ENCODE results near the gene UBE4B. TPM values are rescaled to one million over a fixed set of nuclear protein-coding genes. Genes with fewer than 3 reads are reported as not detected.

Gene UBE4B
- total RNA-seq (32.2 and 41.1 TPM in 2 replicates), polyA plus RNA-seq (18.7 and 23.5 TPM in 2 replicates)

DNA sequence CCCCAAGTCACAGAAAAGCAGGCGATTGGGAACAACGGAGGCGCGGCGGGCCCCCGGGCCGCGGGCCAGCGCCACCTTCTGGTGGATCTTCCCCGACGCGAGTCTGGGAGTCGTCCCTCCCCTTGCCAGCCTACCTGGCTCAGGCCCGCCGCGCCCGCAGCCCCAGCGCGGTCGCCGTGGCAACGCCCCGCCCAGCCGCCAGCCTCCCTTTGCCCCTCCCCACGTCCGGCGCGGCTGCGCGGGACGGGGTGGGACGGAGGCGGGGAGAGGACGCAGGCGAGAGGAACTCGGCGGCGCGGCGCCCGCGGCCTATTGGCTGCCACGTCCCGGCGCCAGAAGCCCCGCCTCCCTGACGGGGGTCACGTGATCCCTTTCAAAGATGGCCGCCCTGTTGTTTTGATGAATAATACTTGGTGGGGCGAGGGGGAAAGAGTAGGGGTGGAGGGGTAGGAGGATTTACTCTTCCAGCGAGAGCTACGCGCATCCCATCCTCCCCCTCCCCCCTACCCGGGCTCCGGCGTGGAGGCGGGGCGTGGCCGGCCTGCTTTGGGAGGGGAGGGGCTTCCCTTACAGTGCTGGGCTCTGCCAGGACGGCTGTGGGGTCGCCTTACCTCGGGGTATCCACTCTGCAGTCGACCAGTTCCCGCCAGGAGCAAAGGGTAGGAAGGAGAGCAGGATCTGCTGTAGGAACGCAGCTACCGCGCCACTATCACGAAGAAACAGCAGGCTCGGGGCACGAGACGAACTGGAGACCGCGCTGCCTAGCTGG lies at the start of gene UBE4B:
UBE4B (plus strand) TSS at position 369 of the 769 bp plus-strand sequence. CDS start 713 bp downstream, outside the sequence.
- Histone ChIP-seq H3K9me3 (ENCODE audit: low read depth) (no peaks in the 10 kb centered on the region), H3K27ac (peak within 1 kb of the TSS; percentile 87), H4K20me1 (ENCODE audit: insufficient read depth, poor library complexity, severe bottlenecking) (no peaks in the 10 kb centered on the region), H3K36me3 (replicated peaks; ENCODE audit: insufficient read depth, low read depth) (no peaks in the 10 kb centered on the region), H3K4me3 (peak within 1 kb of the TSS; percentile 92), H3K4me1 (ENCODE audit: insufficient read depth) (peaks cover 4% of the 10 kb centered on the region), H3K9me2 (replicated peaks; ENCODE audit: insufficient read depth) (no peaks in the 10 kb centered on the region), H2AFZ (peak within 1 kb of the TSS; percentile 85), H3K79me2 (peaks cover 41% of the 10 kb centered on the region), H3K27me3 (no peaks in the 10 kb centered on the region), H3K4me2 (peak within 1 kb of the TSS; percentile 89)
- peak; percentile 100 for DNase-seq (ENCODE audit: low spot score)
- TF ChIP-seq EZH2 (IDR thresholded peaks at IDR 0.05; ENCODE audit: borderline replicate concordance) (no peak), EZH2phosphoT487 (IDR thresholded peaks at IDR 0.05; ENCODE audit: low read depth, severe bottlenecking, unreplicated experiment) (no peak), CTCF (IDR thresholded peaks at IDR 0.05; ENCODE audit: poor library complexity) (peak; percentile 91)
- WGBS (ENCODE audit: low lambda C conversion rate, missing lambda C conversion rate): under 1% methylated on average over 36 of the region's 73 CpGs

GRCh38 chr1:9984253-9984652 lies 48.5 kb upstream of the UBE4B start:
- no peaks in the 10 kb centered on the region for H3K9me3 ChIP-seq (ENCODE audit: low read depth)
- no peak for TF ChIP-seq EZH2phosphoT487 (IDR thresholded peaks at IDR 0.05; ENCODE audit: low read depth, severe bottlenecking, unreplicated experiment)
- H4K20me1 ChIP-seq (ENCODE audit: insufficient read depth, poor library complexity, severe bottlenecking): no peaks in the 10 kb centered on the region
- H3K36me3 ChIP-seq (replicated peaks; ENCODE audit: insufficient read depth, low read depth): no peaks in the 10 kb centered on the region
- H3K4me1 ChIP-seq (ENCODE audit: insufficient read depth): no peaks in the 10 kb centered on the region
- no peaks in the 10 kb centered on the region for H3K27me3 ChIP-seq
- H3K4me2 ChIP-seq: no peak overlapping the region
- H3K79me2 ChIP-seq: no peaks in the 10 kb centered on the region
- no peak overlapping the region for H3K27ac ChIP-seq
- no peak overlapping the region for H3K4me3 ChIP-seq
- WGBS (ENCODE audit: low lambda C conversion rate, missing lambda C conversion rate): 91% methylated on average over 5 of the region's 5 CpGs
- no peak overlapping the region for H2AFZ ChIP-seq
- no peak for DNase-seq (ENCODE audit: low spot score)
- H3K9me2 ChIP-seq (replicated peaks; ENCODE audit: insufficient read depth): no peaks in the 10 kb centered on the region

DNA sequence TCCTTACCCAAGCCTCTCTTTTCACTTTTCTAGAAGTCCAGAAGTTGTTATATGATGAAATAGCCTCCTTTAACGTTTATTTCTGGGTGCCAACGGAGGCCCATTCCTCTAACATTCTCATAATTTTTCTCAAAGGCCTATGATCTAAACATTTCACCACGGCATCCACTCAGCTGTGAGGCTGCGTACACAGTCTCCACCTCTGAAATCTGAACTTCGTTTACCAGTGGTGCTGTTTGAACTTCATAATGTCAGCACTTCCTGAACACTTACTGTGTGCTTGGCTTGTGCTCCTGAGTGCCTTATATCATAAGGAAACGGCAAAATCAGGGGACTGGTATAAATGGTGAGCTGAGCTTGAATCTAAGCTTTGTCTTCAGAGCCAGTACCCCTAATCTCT lies 47.8 kb upstream of the UBE4B start:
- H3K4me1 ChIP-seq (ENCODE audit: insufficient read depth): no peaks in the 10 kb centered on the region
- no peaks in the 10 kb centered on the region for H4K20me1 ChIP-seq (ENCODE audit: insufficient read depth, poor library complexity, severe bottlenecking)
- no peak overlapping the region for H3K27ac ChIP-seq
- no peak overlapping the region for H3K4me2 ChIP-seq
- no peak overlapping the region for H2AFZ ChIP-seq
- no peaks in the 10 kb centered on the region for H3K36me3 ChIP-seq (replicated peaks; ENCODE audit: insufficient read depth, low read depth)
- no peak for TF ChIP-seq EZH2 (IDR thresholded peaks at IDR 0.05; ENCODE audit: borderline replicate concordance)
- no peak for TF ChIP-seq EZH2phosphoT487 (IDR thresholded peaks at IDR 0.05; ENCODE audit: low read depth, severe bottlenecking, unreplicated experiment)
- TF ChIP-seq CTCF (IDR thresholded peaks at IDR 0.05; ENCODE audit: poor library complexity): no peak
- H3K27me3 ChIP-seq: no peaks in the 10 kb centered on the region
- DNase-seq (ENCODE audit: low spot score): no peak
- no peaks in the 10 kb centered on the region for H3K79me2 ChIP-seq
- 56% methylated on average over 6 of the region's 6 CpGs for WGBS (ENCODE audit: low lambda C conversion rate, missing lambda C conversion rate)
- H3K9me2 ChIP-seq (replicated peaks; ENCODE audit: insufficient read depth): no peaks in the 10 kb centered on the region
- no peaks in the 10 kb centered on the region for H3K9me3 ChIP-seq (ENCODE audit: low read depth)
- no peak overlapping the region for H3K4me3 ChIP-seq

- H3K4me1 ChIP-seq (ENCODE audit: insufficient read depth): no peaks in the 10 kb centered on the region
- H3K9me3 ChIP-seq (ENCODE audit: low read depth): no peaks in the 10 kb centered on the region
- no peak for DNase-seq (ENCODE audit: low spot score)
- no peaks in the 10 kb centered on the region for H4K20me1 ChIP-seq (ENCODE audit: insufficient read depth, poor library complexity, severe bottlenecking)
- WGBS (ENCODE audit: low lambda C conversion rate, missing lambda C conversion rate): 86% methylated on average over 5 of the region's 5 CpGs
- no peak overlapping the region for H2AFZ ChIP-seq
- H3K9me2 ChIP-seq (replicated peaks; ENCODE audit: insufficient read depth): no peaks in the 10 kb centered on the region
- H3K27me3 ChIP-seq: no peaks in the 10 kb centered on the region
- no peak overlapping the region for H3K4me3 ChIP-seq
- TF ChIP-seq EZH2 (IDR thresholded peaks at IDR 0.05; ENCODE audit: borderline replicate concordance): no peak
- no peak for TF ChIP-seq CTCF (IDR thresholded peaks at IDR 0.05; ENCODE audit: poor library complexity)
- TF ChIP-seq EZH2phosphoT487 (IDR thresholded peaks at IDR 0.05; ENCODE audit: low read depth, severe bottlenecking, unreplicated experiment): no peak
- H3K27ac ChIP-seq: no peak overlapping the region
- no peak overlapping the region for H3K4me2 ChIP-seq
- H3K79me2 ChIP-seq: no peaks in the 10 kb centered on the region
- no peaks in the 10 kb centered on the region for H3K36me3 ChIP-seq (replicated peaks; ENCODE audit: insufficient read depth, low read depth)
These were observed 43.0 kb upstream of the UBE4B start for GRCh38 chr1:9989773-9990172.

Measured in hepatocyte (in vitro differentiated cells).